Lower lobe of right lung (tissue), 2 donors: ENCODE results near the gene ACTL6B. TPM values are rescaled to one million over a fixed set of nuclear protein-coding genes. Genes with fewer than 3 reads are reported as not detected.

Source experiments
- ATAC-seq, 2 donors: fragments of 200-7000 bp; cut with Tn5 transposase; one replicate each; pipeline ENCODE4 v1.9.1; 2020 to 2022; ENCODE audit warnings: mild to moderate bottlenecking in 2 of 2, moderate library complexity in 2 of 2
- DNase-seq: peaks from one replicate; pipeline ENCODE4 v3.0.0-alpha.2; 2020
- H3K27ac ChIP-seq: fragments of 200-600 bp; one replicate; pipeline ENCODE4 v1.8.0; 2022
- H3K27me3 ChIP-seq: fragments of 200-600 bp; one replicate; pipeline ENCODE4 v1.8.0; 2022; ENCODE audit warnings: low read depth
- H3K36me3 ChIP-seq: fragments of 200-600 bp; one replicate; pipeline ENCODE4 v1.8.0; 2022; ENCODE audit warnings: mild to moderate bottlenecking
- H3K4me1 ChIP-seq: fragments of 200-600 bp; one replicate; pipeline ENCODE4 v1.8.0; 2022
- H3K4me3 ChIP-seq: fragments of 200-600 bp; one replicate; pipeline ENCODE4 v1.8.0; 2022; ENCODE audit warnings: mild to moderate bottlenecking
- H3K9me3 ChIP-seq: fragments of 200-600 bp; one replicate; pipeline ENCODE4 v1.8.0; 2022
- CTCF ChIP-seq: fragments of 200-600 bp; IDR thresholded peaks from one replicate; pipeline ENCODE4 v1.8.0; 2022; ENCODE audit warnings: antibody characterized with exemption, mild to moderate bottlenecking
- intact Hi-C: fragments of 100-400 bp; cut with DNase I; formaldehyde crosslinking; loops from one replicate; pipeline ENCODE4 v1.11.0; 2022
- total RNA-seq: library from RNA; stranded (reverse); fragmentation: NEBNext Ultra II Directional; extraction: Animal tissue kit (Norgen Biotek cat#: 25700); gene quantifications from one replicate; pipeline ENCODE4 v1.2.1, GENCODE V29; 2021
- donor health status: DM: no; HTN: yes; CAD: no; lungs with severe emphysema.

The ACTL6B gene
- total RNA-seq, 1 donor from 2014 or later, result not detected

- intact Hi-C loops, result no loop called here
- Histone ChIP-seq H3K27me3 (no peaks in the 10 kb centered on the region), H3K4me3 (no peak overlapping the region), H3K4me1 (peaks cover 13% of the 10 kb centered on the region), H3K27ac (no peak overlapping the region), H3K9me3 (no peaks in the 10 kb centered on the region), H3K36me3 (no peaks in the 10 kb centered on the region)
- TF ChIP-seq CTCF, result no peak
- DNase-seq (no peak), ATAC-seq (no peak)
Observed at GRCh38 chr7:100607111-100607510, 49.1 kb downstream of the ACTL6B start.

GRCh38 chr7:100606313-100606712 is 49.9 kb downstream of the ACTL6B start:
- no peak overlapping the region for H3K4me3 ChIP-seq
- intact Hi-C loops, result no loop called here
- no peaks in the 10 kb centered on the region for H3K27me3 ChIP-seq
- DNase-seq, result no peak
- no peak for ATAC-seq
- H3K4me1 ChIP-seq, result peaks cover 13% of the 10 kb centered on the region
- no peaks in the 10 kb centered on the region for H3K9me3 ChIP-seq
- no peak for TF ChIP-seq CTCF
- no peak overlapping the region for H3K27ac ChIP-seq
- no peaks in the 10 kb centered on the region for H3K36me3 ChIP-seq

- peak; percentile 75 for DNase-seq
- Histone ChIP-seq H3K27me3 (no peaks in the 10 kb centered on the region), H3K4me3 (peak overlapping the region; percentile 71), H3K4me1 (peaks cover 13% of the 10 kb centered on the region), H3K27ac (peak overlapping the region; percentile 51), H3K36me3 (no peaks in the 10 kb centered on the region), H3K9me3 (no peaks in the 10 kb centered on the region)
- intact Hi-C loops, result no loop called here
- no peak for TF ChIP-seq CTCF
- peak; percentile 44 to 54 for ATAC-seq
Observed at GRCh38 chr7:100604976-100605911, 51.0 kb downstream of the ACTL6B start.

- peak; percentile 39 for TF ChIP-seq CTCF
- Histone ChIP-seq H3K27ac (peak overlapping the region; percentile 51), H3K36me3 (no peaks in the 10 kb centered on the region), H3K4me1 (peaks cover 13% of the 10 kb centered on the region), H3K9me3 (no peaks in the 10 kb centered on the region), H3K4me3 (peak overlapping the region; percentile 71), H3K27me3 (no peaks in the 10 kb centered on the region)
- intact Hi-C loops, result no loop called here
- ATAC-seq (peak; percentile 87), DNase-seq (peak; percentile 85)
Observed at GRCh38 chr7:100604028-100604975, 51.9 kb downstream of the ACTL6B start.

GRCh38 chr7:100603726-100604027 is 52.6 kb downstream of the ACTL6B start:
- Histone ChIP-seq H3K4me3 (peak overlapping the region; percentile 71), H3K9me3 (no peaks in the 10 kb centered on the region), H3K27ac (peak overlapping the region; percentile 51), H3K4me1 (peaks cover 13% of the 10 kb centered on the region), H3K36me3 (no peaks in the 10 kb centered on the region), H3K27me3 (no peaks in the 10 kb centered on the region)
- intact Hi-C loops, result no loop called here
- TF ChIP-seq CTCF, result no peak
- peak in 1 of 2 donors; percentile 1 for ATAC-seq
- DNase-seq, result no peak
